H7 (cell line): ENCODE data around the gene GATB. TPM values are rescaled to one million over a fixed set of nuclear protein-coding genes. Genes with fewer than 3 reads are reported as not detected.

Source experiments
- DNase-seq: peaks from one replicate; pipeline ENCODE4 v3.0.0; 2012
- H3K27me3 ChIP-seq: 2 replicates; pipeline ENCODE4 v1.6.0; 2011; ENCODE audit warnings: mild to moderate bottlenecking, low read length; ENCODE audit not compliant: control insufficient read depth, insufficient read depth
- H3K36me3 ChIP-seq: replicated peaks from 2 replicates; pipeline ENCODE4 v1.5.1; 2011; ENCODE audit warnings: low read length; ENCODE audit not compliant: control insufficient read depth, insufficient read depth
- H3K4me3 ChIP-seq: 2 replicates; pipeline ENCODE4 v1.5.1; 2011; ENCODE audit warnings: low read depth, mild to moderate bottlenecking, control low read depth, low read length, moderate library complexity; ENCODE audit not compliant: insufficient read depth
- total RNA-seq: library from RNA; depleted of rRNA; stranded (reverse); fragments of >200 nt; shearing (Covaris generic); gene quantifications from 2 replicates; pipeline ENCODE4 v1.2.3, GENCODE V29; 2014

GATB gene
- total RNA-seq, 1 experiment from 2014 or later = 18.8 TPM

DNA sequence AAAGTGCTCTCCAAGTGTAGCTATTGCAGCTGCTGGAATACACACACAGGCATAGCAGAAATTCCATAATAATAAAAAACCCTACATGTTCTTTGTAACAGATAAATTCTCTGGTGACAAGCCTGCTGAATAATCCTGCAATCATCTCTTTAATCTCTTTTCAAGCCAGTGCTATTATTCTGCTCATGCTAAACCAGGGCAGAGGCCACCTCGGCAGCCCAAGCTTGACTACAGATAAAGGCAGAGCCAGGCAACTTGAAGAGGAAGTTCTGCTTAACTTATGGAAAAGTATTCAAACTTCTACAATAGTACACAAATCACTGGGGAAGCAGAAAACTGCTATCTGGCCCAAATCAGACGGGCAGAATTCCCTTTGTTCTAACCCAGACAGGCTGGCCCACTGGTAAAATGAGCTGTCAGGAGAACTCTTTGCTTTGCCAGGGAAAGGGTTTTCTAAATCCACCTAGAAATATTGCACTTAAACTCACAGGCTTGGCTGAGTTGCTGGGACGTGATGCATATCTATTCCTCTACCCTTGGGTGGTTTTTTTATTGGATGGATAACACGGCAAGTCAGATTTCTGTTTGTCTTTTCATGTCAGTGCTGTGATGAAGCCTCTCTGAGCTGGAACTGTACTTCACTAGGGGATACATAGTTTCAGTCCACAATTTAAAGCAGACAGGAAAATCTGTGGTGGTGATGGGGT lies 70.5 kb downstream of the GATB start:
- no peak for DNase-seq
- no peak overlapping the region for H3K4me3 ChIP-seq
- H3K36me3 ChIP-seq = no peaks in the 10 kb centered on the region
- H3K27me3 ChIP-seq = no peaks in the 10 kb centered on the region

DNA sequence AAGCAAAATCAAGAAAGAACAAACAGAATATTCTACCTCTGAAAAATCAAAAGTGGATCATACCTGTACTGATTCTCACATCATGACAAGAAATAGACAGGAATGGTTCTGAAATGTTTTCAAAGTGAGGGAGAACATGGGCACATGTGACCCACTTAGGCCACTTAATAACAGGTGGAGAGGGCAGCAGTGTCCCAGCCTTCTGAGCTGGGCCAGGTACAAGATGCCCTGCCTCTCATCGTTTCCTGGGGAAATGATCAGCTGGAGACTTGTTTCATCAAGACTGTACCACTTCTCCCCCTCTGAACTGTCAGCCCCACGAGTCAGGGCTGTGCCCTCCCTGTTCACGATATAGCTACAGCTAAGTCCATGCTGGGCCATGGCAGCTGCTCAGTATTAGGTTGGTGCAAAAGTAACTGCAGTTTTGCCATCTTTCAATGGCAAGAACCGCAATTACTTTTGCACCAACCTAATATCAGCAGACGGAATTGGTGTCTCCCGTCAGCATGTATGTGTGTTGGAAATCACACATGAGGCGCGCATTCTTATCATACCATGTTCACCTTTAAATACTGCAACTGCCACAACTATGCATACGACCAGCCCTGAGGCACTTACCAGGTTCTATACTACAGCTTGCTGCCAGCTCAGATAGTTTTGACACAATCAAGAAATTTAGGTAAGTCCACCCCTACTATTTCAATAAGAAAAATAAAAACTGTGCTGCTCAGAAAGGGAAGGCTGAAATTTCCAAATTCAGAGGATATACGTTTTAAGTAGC lies 71.4 kb downstream of the GATB start:
- H3K4me3 ChIP-seq = no peak overlapping the region
- H3K36me3 ChIP-seq = no peaks in the 10 kb centered on the region

DNA sequence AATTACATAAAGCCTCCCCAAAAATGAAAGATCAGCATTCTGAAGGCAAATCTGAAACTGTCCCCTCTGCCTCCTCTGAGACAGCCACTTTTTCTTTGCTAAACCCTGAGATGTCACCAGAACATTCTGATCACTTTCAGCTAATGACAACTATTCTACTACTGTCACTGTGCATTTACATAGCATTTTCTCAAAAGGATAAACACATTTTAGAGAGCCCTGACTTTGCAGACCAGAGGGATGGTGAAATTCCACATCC lies 72.1 kb downstream of the GATB start:
- Histone ChIP-seq H3K27me3 (no peaks in the 10 kb centered on the region), H3K4me3 (no peak overlapping the region), H3K36me3 (no peaks in the 10 kb centered on the region)
- DNase-seq = no peak

More for the DNA sequence above, 71.4 kb downstream of the GATB start:
- no peak for DNase-seq
- H3K27me3 ChIP-seq = no peaks in the 10 kb centered on the region

DNA sequence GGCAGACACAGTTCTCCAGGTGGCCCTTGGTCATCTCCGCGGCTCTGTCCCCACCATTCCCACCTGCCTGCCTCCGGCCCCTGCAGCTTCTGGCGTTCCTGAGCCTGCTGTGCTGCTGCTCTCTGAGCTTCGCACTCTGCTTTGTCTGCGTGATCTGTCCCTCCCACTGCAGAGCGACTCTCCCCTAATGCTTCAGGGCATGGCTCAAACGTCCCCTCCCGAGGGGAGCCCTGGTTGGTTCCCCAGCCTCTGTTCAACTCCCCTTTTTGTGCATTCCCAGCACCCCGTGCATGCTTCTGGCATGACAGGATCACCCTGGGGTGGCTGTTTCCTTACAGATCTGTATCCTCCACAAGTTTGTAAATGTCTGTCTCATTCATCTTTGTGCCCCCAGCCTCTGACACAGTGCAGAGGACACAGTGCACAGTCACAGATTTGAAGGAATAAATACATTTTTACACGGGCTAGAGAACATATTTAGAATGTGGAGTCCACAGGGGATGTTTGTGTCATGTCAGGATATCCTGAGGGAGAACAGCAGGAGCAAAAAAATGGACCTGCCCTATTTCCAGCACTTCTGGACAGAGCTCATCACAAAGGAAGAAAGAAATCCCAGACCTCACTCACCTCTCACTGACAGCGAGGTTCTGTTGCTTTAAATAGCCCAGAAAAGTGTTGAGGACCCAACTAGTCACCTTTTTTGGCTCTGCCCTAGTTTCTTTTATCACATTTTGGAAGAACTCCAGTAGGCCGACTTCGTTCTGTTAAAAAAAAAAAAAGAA lies 72.6 kb downstream of the GATB start:
- no peak overlapping the region for H3K4me3 ChIP-seq
- DNase-seq = no peak
- H3K36me3 ChIP-seq = no peaks in the 10 kb centered on the region
- H3K27me3 ChIP-seq = no peaks in the 10 kb centered on the region

DNA sequence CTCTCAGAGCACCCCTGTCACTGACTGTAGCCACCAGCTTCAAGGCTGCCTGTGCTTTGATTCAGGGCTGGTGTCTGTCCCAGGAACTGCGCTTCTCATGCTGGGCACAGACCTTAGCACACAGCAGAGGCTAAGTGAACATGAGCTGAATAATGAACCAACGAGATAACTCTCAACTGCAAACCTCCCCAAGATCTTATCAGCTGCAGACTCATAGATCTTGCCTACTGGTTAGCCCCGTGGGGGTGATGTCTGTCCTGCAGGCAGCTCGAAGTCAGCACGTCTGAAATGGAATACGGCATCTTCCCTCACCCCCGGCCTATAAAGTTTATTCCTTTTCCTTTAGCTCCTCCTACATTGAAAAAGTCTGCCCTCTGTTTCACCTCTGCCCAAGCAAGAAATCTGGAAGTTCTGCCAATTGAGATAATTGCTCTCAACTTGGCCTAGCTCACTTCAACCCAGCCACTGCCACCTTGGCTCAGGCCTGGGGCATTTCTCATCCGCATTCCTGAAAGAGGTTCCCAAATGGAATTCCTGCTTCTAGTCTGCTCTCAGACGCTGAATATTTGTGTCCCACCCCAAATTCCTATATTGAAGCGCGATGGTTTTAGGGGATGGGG lies 73.7 kb downstream of the GATB start:
- H3K4me3 ChIP-seq = no peak overlapping the region

DNA sequence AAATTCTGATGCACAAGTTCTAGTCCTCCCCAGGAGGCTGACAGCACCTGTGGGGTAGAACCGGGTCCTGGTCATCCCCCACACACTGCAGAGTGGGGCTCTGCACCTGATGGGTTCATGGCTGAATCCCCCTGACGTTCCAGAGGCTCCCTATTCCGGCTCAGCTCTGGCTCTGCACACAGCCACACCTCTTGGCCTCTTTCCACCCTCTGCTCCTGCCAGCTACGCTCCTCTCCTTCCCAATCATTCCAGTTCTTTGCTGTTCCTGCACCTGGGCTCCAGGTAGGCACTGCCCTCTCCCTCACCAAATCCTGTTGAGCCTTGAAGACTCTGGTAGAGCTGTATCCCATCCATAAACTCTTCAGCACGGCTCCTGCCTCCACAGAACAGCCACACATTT lies 75.5 kb downstream of the GATB start:
- Histone ChIP-seq H3K27me3 (no peaks in the 10 kb centered on the region), H3K4me3 (no peak overlapping the region), H3K36me3 (no peaks in the 10 kb centered on the region)
- no peak for DNase-seq

More for the DNA sequence above, 73.7 kb downstream of the GATB start:
- no peak for DNase-seq
- Histone ChIP-seq H3K36me3 (no peaks in the 10 kb centered on the region), H3K27me3 (no peaks in the 10 kb centered on the region)

DNA sequence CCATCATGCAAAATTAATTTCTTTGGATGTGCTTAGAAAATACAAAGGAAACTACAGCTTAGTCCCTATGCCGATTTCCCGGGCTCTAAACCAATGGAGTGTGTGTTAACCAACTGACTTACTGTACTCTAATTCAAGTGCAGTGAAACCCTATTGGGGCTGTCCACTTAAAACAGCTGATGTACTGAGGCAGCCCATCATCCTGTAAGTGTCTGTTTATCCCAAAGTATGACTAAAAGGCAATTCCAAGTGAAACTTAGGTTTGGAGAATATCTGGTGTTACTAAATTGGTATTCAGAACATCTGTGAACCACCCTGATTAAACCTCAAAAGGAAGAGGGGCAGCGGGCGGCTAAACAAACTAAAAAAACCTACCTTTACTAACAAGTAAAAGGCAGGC lies 79.7 kb downstream of the GATB start:
- DNase-seq = no peak
- Histone ChIP-seq H3K27me3 (no peaks in the 10 kb centered on the region), H3K36me3 (no peaks in the 10 kb centered on the region; the same call in 1 of the 2 replicates), H3K4me3 (no peak overlapping the region)

DNA sequence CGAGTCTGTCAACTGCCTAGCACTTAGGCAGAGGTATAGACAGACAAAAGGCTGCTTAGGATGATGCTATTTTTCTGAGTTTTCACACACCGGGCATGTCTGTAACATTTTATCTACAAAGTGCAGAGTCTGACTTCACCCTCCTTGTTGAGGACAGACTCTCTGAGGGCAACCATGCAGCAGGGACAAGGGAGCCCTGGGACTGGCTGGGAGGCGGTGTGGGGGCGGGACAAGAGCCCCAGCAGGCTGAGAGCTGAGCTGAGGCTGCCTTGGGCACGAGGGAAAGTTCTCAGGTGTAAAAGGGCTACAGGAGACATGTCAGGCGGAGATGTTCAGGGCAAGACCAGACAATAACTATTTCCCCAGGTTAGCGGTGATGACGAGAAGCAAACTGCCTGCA lies 81.6 kb downstream of the GATB start:
- peak; percentile 66 for DNase-seq
- Histone ChIP-seq H3K36me3 (no peaks in the 10 kb centered on the region; the same call in 1 of the 2 replicates), H3K27me3 (no peaks in the 10 kb centered on the region), H3K4me3 (no peak overlapping the region)

DNA sequence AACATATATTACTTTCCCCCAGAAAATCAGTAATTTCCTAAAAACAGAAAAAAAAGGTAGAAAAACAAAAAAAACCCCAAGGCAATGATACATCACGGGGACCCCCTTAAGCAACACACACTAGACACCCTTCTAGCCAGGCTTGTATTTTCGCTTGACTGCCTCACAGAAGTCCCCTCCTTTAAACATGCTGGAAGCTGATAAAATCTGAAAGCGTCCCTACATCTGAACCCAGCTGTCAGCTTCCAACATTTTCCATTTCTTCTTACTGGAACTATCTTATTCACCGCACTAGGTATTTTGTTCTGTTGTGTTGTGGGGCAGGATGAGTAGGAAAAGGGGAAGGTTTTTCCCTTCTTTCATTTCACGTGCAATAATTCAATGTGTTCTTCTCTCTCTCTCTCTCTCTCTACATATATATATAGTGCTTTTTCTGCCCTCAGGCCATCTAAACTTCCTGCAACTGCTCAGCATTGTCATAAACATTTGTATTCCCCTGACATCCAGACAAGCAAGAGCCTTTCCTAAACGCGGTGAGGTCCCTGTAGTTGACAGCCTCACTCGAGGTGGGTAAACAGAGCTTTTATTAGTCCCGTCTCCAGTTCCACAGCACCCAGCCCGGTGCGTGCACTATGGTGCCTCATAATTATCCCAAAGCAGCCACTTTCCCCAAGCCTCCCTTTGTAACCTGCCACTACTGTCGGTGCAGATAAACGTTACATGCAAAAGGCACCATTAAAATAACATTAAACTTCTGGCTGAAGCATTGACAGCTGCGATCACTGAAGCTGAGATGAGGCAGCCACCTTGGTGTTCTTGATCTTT lies 82.5 kb downstream of the GATB start:
- Histone ChIP-seq H3K4me3 (no peak overlapping the region), H3K27me3 (no peaks in the 10 kb centered on the region), H3K36me3 (no peaks in the 10 kb centered on the region; the same call in 1 of the 2 replicates)
- DNase-seq = no peak

DNA sequence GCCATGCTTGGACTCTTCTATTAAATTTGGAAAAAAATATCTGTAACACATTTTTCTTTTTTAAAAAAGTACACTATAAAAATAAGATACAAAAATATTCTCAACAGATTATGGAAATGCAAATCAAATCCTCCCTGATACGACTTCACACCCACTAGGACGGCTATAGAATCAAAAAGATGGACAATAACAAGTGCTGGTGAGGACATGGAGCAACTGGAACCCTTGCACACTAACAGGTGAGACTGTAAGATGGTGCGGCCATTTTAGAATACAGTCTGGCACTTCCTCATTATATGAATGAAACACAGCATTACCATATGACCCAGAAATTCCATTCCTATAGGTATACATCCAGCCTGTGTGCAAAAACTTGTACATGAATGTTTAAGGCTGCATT lies 83.6 kb downstream of the GATB start:
- Histone ChIP-seq H3K36me3 (no peaks in the 10 kb centered on the region; the same call in 1 of the 2 replicates), H3K27me3 (no peaks in the 10 kb centered on the region), H3K4me3 (no peak overlapping the region)
- DNase-seq = no peak

DNA sequence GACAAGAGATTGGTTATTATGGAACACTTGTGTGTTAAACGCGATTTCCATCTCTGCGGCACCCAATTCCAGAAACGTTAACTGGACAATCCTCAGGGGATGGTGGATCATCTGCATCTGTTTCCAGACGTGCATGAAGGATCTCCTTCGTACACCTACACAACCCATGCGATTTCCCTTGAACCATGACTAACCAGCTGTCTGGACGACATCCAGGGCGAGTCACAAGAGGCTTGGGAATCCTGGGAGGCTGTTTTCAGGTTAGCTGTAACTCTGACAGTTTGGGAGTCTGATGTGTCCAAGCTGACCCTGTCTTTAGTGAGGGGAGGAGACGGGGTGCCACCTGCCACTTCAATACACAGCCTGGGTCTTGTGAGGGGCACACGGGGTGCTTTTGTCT lies 84.5 kb downstream of the GATB start:
- H3K36me3 ChIP-seq = no peaks in the 10 kb centered on the region; the same call in 1 of the 2 replicates
- no peaks in the 10 kb centered on the region for H3K27me3 ChIP-seq
- no peak overlapping the region for H3K4me3 ChIP-seq
- DNase-seq = no peak

DNA sequence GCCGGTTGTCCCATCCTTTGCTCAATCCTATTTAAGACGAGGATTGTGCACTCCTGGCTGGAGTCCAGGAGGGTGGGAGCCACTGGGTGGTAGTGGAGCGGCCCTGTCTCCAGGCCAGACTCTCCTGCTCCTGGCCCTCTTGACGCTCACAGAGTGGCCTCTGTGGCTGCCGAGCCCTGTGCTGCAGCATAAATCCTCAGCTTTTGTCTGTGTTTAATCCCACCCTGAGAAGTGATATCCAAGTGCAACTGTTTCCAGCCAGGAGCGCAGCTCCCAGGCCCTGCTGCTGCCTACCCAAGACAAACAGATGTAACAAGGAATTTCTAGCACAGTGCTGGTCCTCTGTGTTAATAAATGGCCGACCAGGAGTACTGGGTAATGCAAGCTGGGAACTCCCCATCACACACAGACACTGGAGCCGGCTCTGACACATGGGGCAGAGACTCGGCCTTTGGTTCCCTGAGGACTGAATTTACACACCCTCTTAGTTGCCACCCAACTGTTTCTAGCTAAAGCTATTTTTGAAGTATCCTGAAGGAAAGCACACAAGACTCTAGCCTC lies 85.3 kb downstream of the GATB start:
- no peaks in the 10 kb centered on the region for H3K27me3 ChIP-seq
- H3K36me3 ChIP-seq = no peaks in the 10 kb centered on the region; the same call in 1 of the 2 replicates
- no peak overlapping the region for H3K4me3 ChIP-seq
- DNase-seq = no peak

DNA sequence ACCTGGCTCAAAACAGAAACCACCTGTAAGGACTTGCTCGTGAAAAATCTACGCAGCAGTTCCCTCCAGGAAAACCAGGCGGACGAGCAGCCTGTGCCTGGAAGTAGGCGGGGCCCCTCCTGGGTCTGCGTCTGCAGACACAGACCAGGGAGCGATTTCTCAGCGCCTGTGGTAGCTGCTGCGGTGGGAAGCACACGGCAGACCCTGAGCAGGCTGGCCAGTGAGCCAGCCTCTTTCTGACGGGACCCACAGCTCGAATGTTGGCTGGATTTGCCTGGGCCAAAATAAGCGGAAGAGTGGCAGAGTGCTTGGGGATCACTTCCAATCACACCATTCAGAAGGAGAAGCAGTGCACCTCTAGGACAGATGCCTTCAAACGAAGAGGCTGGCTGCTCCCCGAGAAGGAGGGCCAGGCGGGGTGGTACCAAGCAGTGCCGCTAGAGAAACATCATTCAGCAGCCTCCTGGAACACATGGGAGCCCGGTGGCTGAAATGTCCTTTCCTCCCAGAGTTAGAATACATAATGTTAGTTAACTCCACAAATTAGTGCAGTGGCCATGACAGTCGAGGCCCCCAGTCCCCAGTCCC lies 85.9 kb downstream of the GATB start:
- H3K27me3 ChIP-seq = no peaks in the 10 kb centered on the region
- no peaks in the 10 kb centered on the region; the same call in 1 of the 2 replicates for H3K36me3 ChIP-seq
- H3K4me3 ChIP-seq = no peak overlapping the region
- DNase-seq = peak; percentile 90
